T47D (cell line): ENCODE data around the gene SUMO1.
A peak's percentile ranks its signal among the peaks of the same experiment; 100 is the strongest.
"Not testable (repeated sequence)": the region's sequence is repeated elsewhere in the genome, so short reads cannot be mapped to it uniquely, and the experiment has no call there.

Experiments used
- DNase-seq, 2 experiments: peaks; one replicate each; pipeline versions ENCODE4 v3.0.0 to v3.0.0-alpha.2; 2011 to 2012; ENCODE audit warnings: low read depth in 1 of 2, low spot score in 1 of 2
- JUND ChIP-seq: IDR thresholded peaks from 2 replicates; pipeline ENCODE4 v1.6.1; 2012; ENCODE audit warnings: low read depth
- in situ Hi-C: cut with HindIII; loops from 2 replicates; pipeline ENCODE4 v1.10.0; 2016; ENCODE audit warnings: low sequenced_read_pairs, low pct_unique_long_range_greater_than_20kb

The SUMO1 gene

GRCh38 chr2:202249521-202250253 lies 11.3 kb upstream of the SUMO1 start:
- in situ Hi-C loops: no loop called here
- DNase-seq: peak in 1 of 2 experiments; percentile 70
- TF ChIP-seq JUND: no peak

- in situ Hi-C loops, DNase-seq: not testable (repeated sequence)
Measured at GRCh38 chr2:202247710-202248109, 9.3 kb upstream of the SUMO1 start.

- TF ChIP-seq JUND: no peak
- peak; percentile 29 to 39 for DNase-seq
- in situ Hi-C loops: no loop called here
Measured at GRCh38 chr2:202237787-202238233, 587 bp downstream of the SUMO1 start.

GRCh38 chr2:202221873-202222272 lies 16.5 kb downstream of the SUMO1 start:
- DNase-seq: no peak
- in situ Hi-C loops: no loop called here
- no peak for TF ChIP-seq JUND

- in situ Hi-C loops: no loop called here
- no peak for DNase-seq
- no peak for TF ChIP-seq JUND
Measured at GRCh38 chr2:202215179-202215578, 23.2 kb downstream of the SUMO1 start.

- DNase-seq: no peak
- no peak for TF ChIP-seq JUND
- in situ Hi-C loops: no loop called here
Measured at GRCh38 chr2:202208526-202208925, 29.9 kb downstream of the SUMO1 start.

- TF ChIP-seq JUND: no peak
- no peak for DNase-seq
- in situ Hi-C loops: no loop called here
Measured at GRCh38 chr2:202204855-202205254, 33.5 kb downstream of the SUMO1 start.

- no peak for DNase-seq
- no peak for TF ChIP-seq JUND
- in situ Hi-C loops: no loop called here
Measured at GRCh38 chr2:202203348-202203747, 35.0 kb downstream of the SUMO1 start.

- no peak for DNase-seq
- in situ Hi-C loops: no loop called here
- no peak for TF ChIP-seq JUND
Measured at GRCh38 chr2:202201220-202202160, 36.9 kb downstream of the SUMO1 start.

- no peak for DNase-seq
- in situ Hi-C loops: no loop called here
- no peak for TF ChIP-seq JUND
Measured at GRCh38 chr2:202196727-202197126, 41.7 kb downstream of the SUMO1 start.

GRCh38 chr2:202194418-202194817 lies 44.0 kb downstream of the SUMO1 start:
- TF ChIP-seq JUND: no peak
- in situ Hi-C loops: no loop called here
- DNase-seq: no peak

- DNase-seq: no peak
- in situ Hi-C loops: no loop called here
- TF ChIP-seq JUND: no peak
Measured at GRCh38 chr2:202193881-202194353, 44.5 kb downstream of the SUMO1 start.

GRCh38 chr2:202193305-202193704 lies 45.1 kb downstream of the SUMO1 start:
- in situ Hi-C loops: no loop called here
- DNase-seq: no peak

More at GRCh38 chr2:202193305-202193704, 45.1 kb downstream of the SUMO1 start:
- no peak for TF ChIP-seq JUND
